SH-SY5Y (cell line): ENCODE measurements around the gene MAP2K7.

Experiments
- GATA2 ChIP-seq: IDR thresholded peaks from 2 replicates; pipeline ENCODE4 v1.6.1; 2011; ENCODE audit warnings: mild to moderate bottlenecking, low read depth, low read length
- GATA3 ChIP-seq: IDR thresholded peaks from 2 replicates; pipeline ENCODE4 v1.6.1; 2011; ENCODE audit warnings: low read depth, mild to moderate bottlenecking, low read length, moderate library complexity

Gene MAP2K7

DNA sequence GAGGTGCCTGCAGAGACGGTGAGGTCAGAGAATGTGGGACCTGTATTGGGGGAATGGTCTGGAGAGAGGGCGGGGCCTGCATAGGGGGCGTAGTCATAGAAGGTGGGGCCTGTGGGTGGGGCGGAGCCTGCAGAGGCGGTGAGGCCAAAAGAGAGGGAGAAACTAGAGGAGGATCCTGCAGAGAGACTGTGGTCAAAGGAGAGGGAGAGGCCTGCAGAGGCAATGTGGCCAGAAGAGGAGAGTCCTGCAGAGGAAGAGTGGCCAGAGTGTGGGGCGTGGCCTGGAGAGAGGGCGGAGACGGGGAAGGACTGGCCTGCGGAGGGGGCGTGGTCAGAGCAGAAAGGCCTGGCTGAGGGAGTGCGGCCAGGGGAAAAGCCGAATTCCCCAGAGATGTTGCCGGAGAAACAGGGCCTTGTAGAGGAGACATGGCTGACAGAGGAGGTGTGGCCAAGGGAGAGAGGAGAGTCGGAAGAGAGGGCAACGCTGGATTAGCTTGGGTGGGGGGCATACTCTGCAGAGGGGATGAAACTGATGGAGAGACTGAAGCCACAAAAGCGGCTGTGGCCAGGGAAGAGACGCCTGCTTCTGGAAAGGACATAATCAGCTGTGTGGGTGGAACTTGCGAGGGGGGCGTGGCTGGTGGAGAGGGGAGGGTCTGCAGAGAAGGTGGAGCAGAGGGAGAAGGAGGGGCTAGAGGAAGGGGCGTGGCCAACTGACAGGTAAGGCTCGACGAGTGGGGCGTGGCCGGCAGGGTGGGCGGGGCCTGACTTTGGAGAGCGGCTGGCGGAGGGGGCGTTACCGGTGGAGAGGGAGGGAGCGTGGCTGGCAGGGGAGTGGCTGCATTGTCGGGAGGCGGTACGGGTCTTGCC lies 32.0 kb upstream of the MAP2K7 start:
- TF ChIP-seq GATA2: no peak
- TF ChIP-seq GATA3: no peak

- no peak for TF ChIP-seq GATA2
These were observed 31.1 kb upstream of the MAP2K7 start for GRCh38 chr19:7872306-7873204.

- no peak for TF ChIP-seq GATA2
- TF ChIP-seq GATA3: no peak
These were observed 30.2 kb upstream of the MAP2K7 start for GRCh38 chr19:7873304-7874075.

GRCh38 chr19:7874076-7874896 lies 29.4 kb upstream of the MAP2K7 start, which contains the start of gene PRR36:
Gene PRR36, minus strand, starts transcription at chr19:7874390. Its CDS starts 701 bp downstream, at chr19:7873689.
- TF ChIP-seq GATA2: no peak
- no peak for TF ChIP-seq GATA3

DNA sequence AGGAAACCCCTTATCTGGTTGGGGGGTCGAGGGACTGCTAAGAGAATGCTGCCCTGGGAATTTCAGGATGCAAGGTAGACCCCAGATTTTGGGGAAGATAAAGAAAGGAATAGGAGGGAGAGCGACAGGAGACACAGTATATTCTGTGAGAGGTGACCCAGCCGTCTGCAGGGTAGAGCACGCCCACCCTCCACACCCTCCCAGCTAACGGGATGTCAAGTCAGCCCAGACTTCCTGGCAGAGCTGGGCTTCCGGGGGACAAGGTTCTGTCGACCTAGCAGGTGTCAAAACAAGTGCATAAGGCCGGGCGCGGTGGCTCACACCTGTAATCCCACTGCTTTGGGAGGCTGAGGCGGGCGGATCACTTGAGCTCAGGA lies 28.8 kb upstream of the MAP2K7 start:
- TF ChIP-seq GATA2 (peak; percentile 86), GATA3 (no peak)

- TF ChIP-seq GATA2 (no peak), GATA3 (no peak)
These were observed 26.3 kb upstream of the MAP2K7 start for GRCh38 chr19:7877249-7877836.

- no peak for TF ChIP-seq GATA2
- no peak for TF ChIP-seq GATA3
These were observed 24.4 kb upstream of the MAP2K7 start for GRCh38 chr19:7879111-7879807.

DNA sequence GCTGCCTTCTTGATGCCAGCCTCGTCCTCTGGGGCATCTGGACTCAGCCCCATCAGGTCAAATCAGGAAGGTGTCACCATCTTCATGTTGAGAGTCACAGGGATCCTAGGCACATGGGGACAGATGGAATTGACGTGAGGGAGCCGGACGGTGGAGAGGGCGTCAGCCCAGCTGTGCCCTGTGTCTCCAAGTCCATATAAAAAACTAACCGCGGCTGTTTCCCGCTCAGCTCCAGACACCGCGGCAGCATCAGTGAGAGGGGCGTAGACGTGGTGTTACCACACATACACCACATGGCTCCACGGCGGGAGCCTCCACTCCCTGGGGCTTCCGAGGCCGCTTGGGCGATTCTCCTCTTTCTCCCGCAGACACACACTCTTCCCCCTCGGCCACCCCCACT lies 23.8 kb upstream of the MAP2K7 start:
- TF ChIP-seq GATA3 (no peak), GATA2 (no peak)

- TF ChIP-seq GATA3 (no peak), GATA2 (no peak)
These were observed 21.8 kb upstream of the MAP2K7 start for GRCh38 chr19:7881910-7882309.

- TF ChIP-seq GATA2: no peak
- no peak for TF ChIP-seq GATA3
These were observed 20.6 kb upstream of the MAP2K7 start for GRCh38 chr19:7883105-7883504.

- TF ChIP-seq GATA3: no peak
- TF ChIP-seq GATA2: no peak
These were observed 19.7 kb upstream of the MAP2K7 start for GRCh38 chr19:7883796-7884570.

DNA sequence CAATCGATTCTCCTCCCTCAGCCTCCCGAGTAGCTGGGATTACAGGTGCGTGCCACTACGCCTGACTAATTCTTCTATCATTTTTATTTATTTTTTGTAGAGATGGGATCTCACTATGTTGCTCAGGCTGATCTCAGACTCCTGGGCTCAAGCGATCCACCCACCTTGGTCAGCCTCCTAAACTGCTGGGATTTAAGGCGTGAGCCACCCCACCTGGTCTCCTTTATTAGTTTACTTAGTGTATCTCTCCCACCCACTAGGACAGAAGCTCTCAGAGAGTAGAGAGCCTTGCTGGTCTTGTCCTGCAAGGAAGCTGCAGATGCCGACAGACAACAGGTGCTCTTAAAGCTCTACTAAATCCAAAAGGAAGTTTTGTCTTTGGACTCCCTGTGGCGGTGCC lies 17.9 kb upstream of the MAP2K7 start:
- TF ChIP-seq GATA3 (no peak), GATA2 (no peak)
